Endothelial cell (in vitro differentiated cells): ENCODE results near the gene PPIG. TPM values are rescaled to one million over a fixed set of nuclear protein-coding genes. Genes with fewer than 3 reads are reported as not detected.
"Not testable (repeated sequence)": the region's sequence is repeated elsewhere in the genome, so short reads cannot be mapped to it uniquely, and the experiment has no call there.

Experiments used
- DNase-seq: peaks from one replicate; pipeline ENCODE4 v3.0.0; 2021; ENCODE audit warnings: low spot score
- H3K27ac Mint-ChIP-seq: one replicate; pipeline ENCODE4 v1.8.0; 2021; ENCODE audit warnings: mixed read lengths, inconsistent platforms; ENCODE audit not compliant: unreplicated experiment
- H3K27me3 Mint-ChIP-seq: one replicate; pipeline ENCODE4 v1.8.0; 2021; ENCODE audit warnings: mild to moderate bottlenecking, moderate library complexity, mixed read lengths, inconsistent platforms; ENCODE audit not compliant: unreplicated experiment
- H3K36me3 Mint-ChIP-seq: one replicate; pipeline ENCODE4 v1.8.0; 2021; ENCODE audit warnings: mild to moderate bottlenecking, low read depth, mixed read lengths, inconsistent platforms; ENCODE audit not compliant: unreplicated experiment
- H3K4me1 Mint-ChIP-seq: one replicate; pipeline ENCODE4 v1.8.0; 2021; ENCODE audit warnings: mild to moderate bottlenecking, mixed read lengths, inconsistent platforms; ENCODE audit not compliant: unreplicated experiment
- H3K4me3 Mint-ChIP-seq: one replicate; pipeline ENCODE4 v1.8.0; 2021; ENCODE audit warnings: mild to moderate bottlenecking, mixed read lengths, inconsistent platforms; ENCODE audit not compliant: unreplicated experiment
- H3K9me3 Mint-ChIP-seq: one replicate; pipeline ENCODE4 v1.8.0; 2021; ENCODE audit warnings: mixed read lengths, inconsistent platforms; ENCODE audit not compliant: unreplicated experiment
- total RNA-seq: library from RNA; stranded (reverse); fragmentation: NEBNext Ultra II Directional; extraction: Animal tissue kit (Norgen Biotek cat#: 25700); gene quantifications from one replicate; pipeline ENCODE4 v1.2.1, GENCODE V29; 2021; ENCODE audit not compliant: unreplicated experiment
- TF ChIP-seq, protein P1 (sequence below): fragments of 200-600 bp; sonication (generic); IDR thresholded peaks from one replicate; pipeline ENCODE4 v1.5.0; 2021; ENCODE audit warnings: antibody characterized with exemption; ENCODE audit not compliant: unreplicated experiment

PPIG gene
- total RNA-seq, 1 donor from 2014 or later, result 50.8 TPM

DNA sequence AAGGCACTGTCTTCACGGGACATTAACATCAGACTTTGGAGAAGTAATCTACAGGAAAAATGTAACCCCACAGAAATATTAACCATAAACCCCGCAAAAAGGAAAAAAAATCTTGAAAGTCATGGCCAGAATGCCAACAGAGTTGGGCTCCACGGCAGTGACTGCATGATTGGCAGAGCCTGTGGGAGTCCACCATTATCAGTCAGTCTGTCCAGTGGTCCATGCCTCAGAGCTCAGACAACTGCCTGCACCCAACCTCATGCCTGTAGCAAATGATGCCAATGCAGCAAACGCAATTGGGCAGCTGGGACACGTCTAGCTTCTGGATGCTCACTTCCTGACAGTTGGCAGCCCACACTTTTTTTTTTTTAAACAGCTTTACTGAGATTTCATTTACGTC lies 5.1 kb upstream of the PPIG start:
- DNase-seq, result no peak
- Mint-ChIP-seq H3K9me3 (no peaks in the 10 kb centered on the region), H3K4me1 (no peaks in the 10 kb centered on the region), H3K36me3 (no peaks in the 10 kb centered on the region), H3K27me3 (peaks cover 2% of the 10 kb centered on the region), H3K27ac (no peak overlapping the region), H3K4me3 (no peak overlapping the region)
- TF ChIP-seq, protein P1, sequence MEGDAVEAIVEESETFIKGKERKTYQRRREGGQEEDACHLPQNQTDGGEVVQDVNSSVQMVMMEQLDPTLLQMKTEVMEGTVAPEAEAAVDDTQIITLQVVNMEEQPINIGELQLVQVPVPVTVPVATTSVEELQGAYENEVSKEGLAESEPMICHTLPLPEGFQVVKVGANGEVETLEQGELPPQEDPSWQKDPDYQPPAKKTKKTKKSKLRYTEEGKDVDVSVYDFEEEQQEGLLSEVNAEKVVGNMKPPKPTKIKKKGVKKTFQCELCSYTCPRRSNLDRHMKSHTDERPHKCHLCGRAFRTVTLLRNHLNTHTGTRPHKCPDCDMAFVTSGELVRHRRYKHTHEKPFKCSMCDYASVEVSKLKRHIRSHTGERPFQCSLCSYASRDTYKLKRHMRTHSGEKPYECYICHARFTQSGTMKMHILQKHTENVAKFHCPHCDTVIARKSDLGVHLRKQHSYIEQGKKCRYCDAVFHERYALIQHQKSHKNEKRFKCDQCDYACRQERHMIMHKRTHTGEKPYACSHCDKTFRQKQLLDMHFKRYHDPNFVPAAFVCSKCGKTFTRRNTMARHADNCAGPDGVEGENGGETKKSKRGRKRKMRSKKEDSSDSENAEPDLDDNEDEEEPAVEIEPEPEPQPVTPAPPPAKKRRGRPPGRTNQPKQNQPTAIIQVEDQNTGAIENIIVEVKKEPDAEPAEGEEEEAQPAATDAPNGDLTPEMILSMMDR, result no peak

DNA sequence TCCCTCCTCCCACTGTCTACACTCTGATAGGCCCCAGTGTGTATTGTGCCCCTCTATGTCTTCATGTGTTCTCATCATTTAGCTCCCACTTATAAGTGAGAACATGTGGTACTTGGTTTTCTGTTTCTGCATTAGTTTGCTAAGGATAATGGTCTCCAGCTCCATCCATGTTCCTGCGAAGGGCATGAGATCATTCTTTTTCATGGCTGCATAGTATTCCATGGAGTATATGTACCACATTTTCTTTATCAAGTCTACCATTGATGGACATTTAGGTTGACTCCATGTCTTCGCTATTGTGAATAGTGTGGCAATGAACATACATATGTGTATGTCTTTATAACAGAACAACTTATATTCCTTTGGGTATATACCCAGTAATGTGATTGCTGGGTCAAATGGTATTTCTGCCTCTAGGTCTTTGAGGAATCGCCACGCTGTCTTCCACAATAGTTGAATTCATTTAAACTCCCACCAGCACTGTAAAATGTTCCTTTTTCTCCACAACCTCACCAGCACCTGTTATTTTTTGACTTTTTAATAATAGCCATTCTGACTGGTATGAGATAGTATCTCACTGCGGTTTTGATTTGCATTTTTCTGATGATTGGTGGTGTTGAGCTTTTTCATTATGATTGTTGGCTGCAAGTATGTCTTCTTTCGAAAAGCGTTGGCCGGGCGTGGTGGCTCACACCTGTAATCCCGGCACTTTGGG lies 1.4 kb upstream of the PPIG start:
- DNase-seq, H3K36me3 Mint-ChIP-seq, H3K27me3 Mint-ChIP-seq, H3K9me3 Mint-ChIP-seq, H3K27ac Mint-ChIP-seq: not testable (repeated sequence)
- Mint-ChIP-seq H3K4me1 (peaks cover 19% of the 10 kb centered on the region), H3K4me3 (peak overlapping the region; percentile 70)

DNA sequence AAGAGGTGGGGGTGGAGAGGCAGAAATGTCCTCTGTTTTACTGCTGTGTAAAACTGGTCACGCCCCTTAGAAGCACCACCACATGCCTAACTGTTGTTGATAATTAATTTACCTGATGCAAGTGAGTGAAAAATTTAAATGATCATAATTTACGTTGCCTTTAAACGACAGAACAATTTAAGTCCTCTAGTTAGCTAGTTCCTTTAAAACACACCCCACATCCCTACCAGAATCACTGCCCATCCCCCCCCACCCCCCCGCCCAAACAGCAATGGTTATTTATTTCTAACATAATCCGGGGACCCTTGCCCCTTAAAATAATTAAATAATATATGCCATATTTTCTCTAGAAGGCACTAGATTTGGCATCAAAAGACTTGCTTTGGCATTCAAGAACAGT lies 633 bp upstream of the PPIG start:
- TF ChIP-seq, protein P1, result no peak
- Mint-ChIP-seq H3K27ac (peak overlapping the region; percentile 96), H3K36me3 (no peaks in the 10 kb centered on the region), H3K27me3 (peaks cover 3% of the 10 kb centered on the region), H3K9me3 (no peaks in the 10 kb centered on the region), H3K4me3 (peak overlapping the region; percentile 99), H3K4me1 (peaks cover 19% of the 10 kb centered on the region)
- DNase-seq, result no peak

DNA sequence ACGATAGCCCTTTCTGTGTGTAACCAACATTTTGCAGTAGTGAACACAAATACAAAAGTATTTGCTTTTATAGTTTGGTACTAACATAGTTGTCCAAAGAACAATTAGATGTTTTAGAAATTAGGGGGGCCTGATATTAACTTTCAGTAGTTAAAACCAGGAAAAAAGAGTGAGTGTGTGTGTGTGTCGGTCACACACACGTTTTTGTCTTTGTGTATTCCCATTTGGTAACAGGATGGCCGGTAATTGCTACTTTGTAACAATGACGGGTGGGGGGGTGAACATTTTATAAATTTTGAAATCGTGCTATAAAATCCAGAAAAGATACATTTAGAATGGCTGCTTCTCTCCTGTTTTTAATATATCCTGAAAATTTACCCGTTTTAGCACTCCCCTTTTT lies 1.5 kb downstream of the PPIG start:
- H3K27ac Mint-ChIP-seq, result peak overlapping the region; percentile 96
- TF ChIP-seq, protein P1, result no peak
- peaks cover 19% of the 10 kb centered on the region for H3K4me1 Mint-ChIP-seq
- no peaks in the 10 kb centered on the region for H3K36me3 Mint-ChIP-seq
- no peaks in the 10 kb centered on the region for H3K9me3 Mint-ChIP-seq
- DNase-seq, result no peak
- H3K4me3 Mint-ChIP-seq, result peak overlapping the region; percentile 99
- peaks cover 2% of the 10 kb centered on the region for H3K27me3 Mint-ChIP-seq

DNA sequence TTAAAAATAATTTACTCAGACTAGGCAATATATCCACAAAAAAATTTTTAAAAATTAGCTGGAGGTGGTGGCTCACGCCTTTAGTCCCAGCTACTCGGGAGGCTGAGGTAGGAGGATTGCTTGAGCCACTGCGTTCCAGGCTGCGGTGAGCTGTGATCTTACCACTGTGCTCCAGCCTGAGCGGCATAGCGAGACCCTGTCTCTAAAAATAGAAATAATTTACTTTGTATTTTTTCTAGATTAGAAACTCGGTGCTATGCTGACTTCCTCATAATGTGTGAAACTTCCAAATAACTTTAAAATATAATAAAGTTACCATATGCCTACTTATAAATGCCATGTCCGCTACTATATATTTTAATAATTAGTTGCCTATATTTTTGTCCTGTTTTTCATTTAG lies 6.7 kb downstream of the PPIG start:
- no peak overlapping the region for H3K4me3 Mint-ChIP-seq
- H3K27me3 Mint-ChIP-seq, result no peaks in the 10 kb centered on the region
- TF ChIP-seq, protein P1, result no peak
- H3K36me3 Mint-ChIP-seq, result no peaks in the 10 kb centered on the region
- H3K9me3 Mint-ChIP-seq, result no peaks in the 10 kb centered on the region
- DNase-seq, result no peak
- peaks cover 5% of the 10 kb centered on the region for H3K4me1 Mint-ChIP-seq
- no peak overlapping the region for H3K27ac Mint-ChIP-seq

DNA sequence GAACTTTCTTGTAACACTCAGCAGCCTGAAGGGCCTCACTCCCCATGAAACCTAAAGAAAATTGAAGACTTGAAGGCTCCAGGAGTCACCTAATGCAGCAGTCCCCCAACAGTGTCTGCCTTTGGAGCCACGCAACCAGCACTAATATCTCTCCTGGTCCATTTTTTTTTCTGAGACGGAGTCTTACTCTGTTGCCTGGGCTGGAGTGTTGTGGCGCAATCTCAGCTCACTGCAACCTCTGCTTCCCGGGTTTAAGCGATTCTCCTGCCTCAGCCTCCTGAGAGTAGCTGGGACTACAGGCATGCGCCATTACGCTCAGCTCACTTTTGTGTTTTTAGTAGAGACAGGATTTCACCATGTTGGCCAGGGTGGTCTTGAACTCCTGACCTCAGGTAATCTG lies 12.4 kb downstream of the PPIG start:
- H3K4me3 Mint-ChIP-seq, H3K27me3 Mint-ChIP-seq, H3K4me1 Mint-ChIP-seq, H3K9me3 Mint-ChIP-seq, H3K27ac Mint-ChIP-seq, H3K36me3 Mint-ChIP-seq, DNase-seq: not testable (repeated sequence)
